ENCODE results near the gene ZIC5. TPM values are rescaled to one million over a fixed set of nuclear protein-coding genes. Genes with fewer than 3 reads are reported as not detected.

ZIC5 gene
- total and polyA plus RNA-seq, 2 of the 13 experiments (the other 11 are each of a cell fraction or from before 2014, with no cell fraction given): 0.02 to 0.07 TPM

DNA sequence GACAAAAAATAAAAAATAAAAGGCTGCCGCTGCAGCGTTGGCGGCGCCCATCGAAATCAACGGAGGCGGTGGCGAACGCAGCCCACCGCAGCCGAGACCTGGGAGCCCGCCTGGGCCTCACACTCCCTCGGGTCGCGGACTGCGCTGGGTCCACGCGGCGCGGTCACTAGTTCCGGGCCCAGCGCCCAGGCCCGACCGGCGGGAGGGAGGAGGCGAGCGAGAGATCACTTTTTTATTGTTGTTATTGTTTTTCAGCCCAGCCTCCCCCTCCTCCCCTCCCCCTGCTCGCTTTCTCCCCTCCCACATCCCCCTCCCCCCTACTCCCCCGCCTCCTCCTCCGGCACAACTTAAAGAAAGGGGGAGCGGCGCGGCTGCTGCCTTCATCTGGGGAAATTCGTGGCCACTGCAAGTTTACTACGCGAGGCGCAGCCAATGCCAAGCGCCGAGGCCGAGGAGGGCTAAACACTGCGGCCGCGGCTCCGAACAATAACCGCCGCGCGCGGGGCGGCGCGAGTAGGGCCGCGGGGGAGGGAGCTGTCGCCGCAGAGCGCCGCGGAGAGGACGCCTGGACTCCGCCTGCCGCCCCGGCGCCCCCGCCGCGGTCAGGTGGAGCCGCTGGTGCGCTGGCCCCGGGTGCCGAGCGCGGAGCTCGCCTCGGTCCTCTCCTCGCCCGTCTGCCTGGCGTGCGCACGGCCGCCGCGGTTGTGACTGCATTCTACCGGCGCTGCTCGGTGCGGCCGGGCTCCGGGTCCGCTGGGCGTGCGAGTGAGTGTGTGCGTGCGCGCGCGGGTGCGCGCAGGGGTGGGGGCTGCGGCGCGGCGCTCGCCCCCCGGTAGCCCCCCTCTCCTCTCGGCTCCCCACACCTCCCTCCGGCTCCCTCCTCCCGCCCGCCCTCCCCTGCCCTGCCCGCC, 9.5 kb upstream of the ZIC5 start:
- Histone ChIP-seq H4K20me1 (ENCODE audit: insufficient read depth, low read length) (no peaks in the 10 kb centered on the region), H3K4me1 (ENCODE audit: insufficient read depth, low read length) (peaks cover 38% of the 10 kb centered on the region), H3K9me3 (ENCODE audit: low read length) (no peaks in the 10 kb centered on the region), H3K9ac (ENCODE audit: insufficient read depth, low read depth, low read length) (no peak overlapping the region), H3K27ac (ENCODE audit: extremely low read length, insufficient read depth, low read length) (no peak overlapping the region), H3K4me2 (ENCODE audit: low read depth, low read length) (peak overlapping the region; percentile 84), H3K4me3 (replicated peaks in 1 of 3; ENCODE audit: insufficient read depth in 1 of 3, low read depth in 2 of 3, low read length in 3 of 3) (peak overlapping the region; percentile 47 to 73 (median 48); a peak in 5 of 6 replicates), H3K36me3 (replicated peaks in 1 of 2; ENCODE audit: control insufficient read depth in 1 of 2, insufficient read depth in 2 of 2, low read length in 2 of 2) (no peaks in the 10 kb centered on the region), H3K27me3 (ENCODE audit: control insufficient read depth in 1 of 2, insufficient read depth in 2 of 2, low read length in 2 of 2) (peaks cover 7 to 67% of the 10 kb centered on the region in 2 experiments; a peak in 4 of 5 replicates), H3K79me2 (ENCODE audit: insufficient read depth, low read length) (no peaks in the 10 kb centered on the region), H2AFZ (ENCODE audit: low read length) (no peak overlapping the region)
- no TSS peak for BruUV-seq (replicated peaks)
- ChIA-PET POLR2A (interaction anchor here (0.6 kb wide), 1 partner anchor 56 kb away, joined by 3 read pairs; no protein-coding TSS in a partner anchor), CTCF (ENCODE audit: low intra/inter-chr PET ratio, low total read pairs) (no interaction called here)
- in situ Hi-C loops (cut with HindIII; ENCODE audit: extremely low pct_ligation_motif_present, low pct_unique_long_range_greater_than_20kb): loop anchor here (10.0 kb wide), 1 partner anchor 254 kb away; no protein-coding TSS in a partner anchor
- intact Hi-C loops (cut with micrococcal nuclease; ENCODE audit: unreplicated experiment): loop anchor here (10.0 kb wide), 1 partner anchor 534 kb away; no protein-coding TSS in a partner anchor
- FAIRE-seq: no peak
- DNase-seq (ENCODE audit: low spot score): no peak
- ATAC-seq: peak; percentile 48
- WGBS (ENCODE audit: low lambda C conversion rate): 2% methylated on average over 36 of the region's 110 CpGs
- TF ChIP-seq, protein P1, sequence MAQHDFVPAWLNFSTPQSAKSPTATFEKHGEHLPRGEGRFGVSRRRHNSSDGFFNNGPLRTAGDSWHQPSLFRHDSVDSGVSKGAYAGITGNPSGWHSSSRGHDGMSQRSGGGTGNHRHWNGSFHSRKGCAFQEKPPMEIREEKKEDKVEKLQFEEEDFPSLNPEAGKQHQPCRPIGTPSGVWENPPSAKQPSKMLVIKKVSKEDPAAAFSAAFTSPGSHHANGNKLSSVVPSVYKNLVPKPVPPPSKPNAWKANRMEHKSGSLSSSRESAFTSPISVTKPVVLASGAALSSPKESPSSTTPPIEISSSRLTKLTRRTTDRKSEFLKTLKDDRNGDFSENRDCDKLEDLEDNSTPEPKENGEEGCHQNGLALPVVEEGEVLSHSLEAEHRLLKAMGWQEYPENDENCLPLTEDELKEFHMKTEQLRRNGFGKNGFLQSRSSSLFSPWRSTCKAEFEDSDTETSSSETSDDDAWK (CRISPR knock-in tag; IDR thresholded peaks at IDR 0.05): no peak
- TF ChIP-seq, protein P2, sequence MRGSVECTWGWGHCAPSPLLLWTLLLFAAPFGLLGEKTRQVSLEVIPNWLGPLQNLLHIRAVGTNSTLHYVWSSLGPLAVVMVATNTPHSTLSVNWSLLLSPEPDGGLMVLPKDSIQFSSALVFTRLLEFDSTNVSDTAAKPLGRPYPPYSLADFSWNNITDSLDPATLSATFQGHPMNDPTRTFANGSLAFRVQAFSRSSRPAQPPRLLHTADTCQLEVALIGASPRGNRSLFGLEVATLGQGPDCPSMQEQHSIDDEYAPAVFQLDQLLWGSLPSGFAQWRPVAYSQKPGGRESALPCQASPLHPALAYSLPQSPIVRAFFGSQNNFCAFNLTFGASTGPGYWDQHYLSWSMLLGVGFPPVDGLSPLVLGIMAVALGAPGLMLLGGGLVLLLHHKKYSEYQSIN (CRISPR knock-in tag; IDR thresholded peaks at IDR 0.05; ENCODE audit: borderline replicate concordance): no peak
- TF ChIP-seq SP2 (CRISPR knock-in tag; IDR thresholded peaks at IDR 0.05) (no peak), DR1 (CRISPR knock-in tag; IDR thresholded peaks at IDR 0.05) (no peak), ERF (CRISPR knock-in tag; IDR thresholded peaks at IDR 0.05) (no peak), SMYD3 (CRISPR knock-in tag; IDR thresholded peaks at IDR 0.05) (no peak), KAT7 (CRISPR knock-in tag; IDR thresholded peaks at IDR 0.05; ENCODE audit: borderline replicate concordance) (no peak), FOSL2 (CRISPR knock-in tag; IDR thresholded peaks at IDR 0.05) (no peak), ZKSCAN1 (IDR thresholded peaks at IDR 0.05; ENCODE audit: low read length) (no peak), MLLT10 (CRISPR knock-in tag; IDR thresholded peaks at IDR 0.05) (no peak), DMAP1 (CRISPR knock-in tag; IDR thresholded peaks at IDR 0.05) (0 out of 2 replicates have a peak, but pooled peaks have one; percentile 13), ZNF616 (CRISPR knock-in tag; IDR thresholded peaks at IDR 0.05; ENCODE audit: low read depth) (no peak), MAZ (IDR thresholded peaks at IDR 0.05; ENCODE audit: borderline replicate concordance, low read depth, low read length) (no peak), MAZ (CRISPR knock-in tag; IDR thresholded peaks at IDR 0.05; ENCODE audit: low read depth) (peak; percentile 4; the same call in 1 of the 2 replicates), ATAD3A (CRISPR knock-in tag; IDR thresholded peaks at IDR 0.05) (no peak)
- TF ChIP-seq, protein P3, sequence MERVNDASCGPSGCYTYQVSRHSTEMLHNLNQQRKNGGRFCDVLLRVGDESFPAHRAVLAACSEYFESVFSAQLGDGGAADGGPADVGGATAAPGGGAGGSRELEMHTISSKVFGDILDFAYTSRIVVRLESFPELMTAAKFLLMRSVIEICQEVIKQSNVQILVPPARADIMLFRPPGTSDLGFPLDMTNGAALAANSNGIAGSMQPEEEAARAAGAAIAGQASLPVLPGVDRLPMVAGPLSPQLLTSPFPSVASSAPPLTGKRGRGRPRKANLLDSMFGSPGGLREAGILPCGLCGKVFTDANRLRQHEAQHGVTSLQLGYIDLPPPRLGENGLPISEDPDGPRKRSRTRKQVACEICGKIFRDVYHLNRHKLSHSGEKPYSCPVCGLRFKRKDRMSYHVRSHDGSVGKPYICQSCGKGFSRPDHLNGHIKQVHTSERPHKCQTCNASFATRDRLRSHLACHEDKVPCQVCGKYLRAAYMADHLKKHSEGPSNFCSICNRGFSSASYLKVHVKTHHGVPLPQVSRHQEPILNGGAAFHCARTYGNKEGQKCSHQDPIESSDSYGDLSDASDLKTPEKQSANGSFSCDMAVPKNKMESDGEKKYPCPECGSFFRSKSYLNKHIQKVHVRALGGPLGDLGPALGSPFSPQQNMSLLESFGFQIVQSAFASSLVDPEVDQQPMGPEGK (CRISPR knock-in tag; IDR thresholded peaks at IDR 0.05): peak; percentile 45; the same call in 1 of the 2 replicates
- TF ChIP-seq, protein P4, sequence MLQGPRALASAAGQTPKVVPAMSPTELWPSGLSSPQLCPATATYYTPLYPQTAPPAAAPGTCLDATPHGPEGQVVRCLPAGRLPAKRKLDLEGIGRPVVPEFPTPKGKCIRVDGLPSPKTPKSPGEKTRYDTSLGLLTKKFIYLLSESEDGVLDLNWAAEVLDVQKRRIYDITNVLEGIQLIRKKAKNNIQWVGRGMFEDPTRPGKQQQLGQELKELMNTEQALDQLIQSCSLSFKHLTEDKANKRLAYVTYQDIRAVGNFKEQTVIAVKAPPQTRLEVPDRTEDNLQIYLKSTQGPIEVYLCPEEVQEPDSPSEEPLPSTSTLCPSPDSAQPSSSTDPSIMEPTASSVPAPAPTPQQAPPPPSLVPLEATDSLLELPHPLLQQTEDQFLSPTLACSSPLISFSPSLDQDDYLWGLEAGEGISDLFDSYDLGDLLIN (CRISPR knock-in tag; IDR thresholded peaks at IDR 0.05; ENCODE audit: borderline replicate concordance): no peak
- TF ChIP-seq, protein P5, sequence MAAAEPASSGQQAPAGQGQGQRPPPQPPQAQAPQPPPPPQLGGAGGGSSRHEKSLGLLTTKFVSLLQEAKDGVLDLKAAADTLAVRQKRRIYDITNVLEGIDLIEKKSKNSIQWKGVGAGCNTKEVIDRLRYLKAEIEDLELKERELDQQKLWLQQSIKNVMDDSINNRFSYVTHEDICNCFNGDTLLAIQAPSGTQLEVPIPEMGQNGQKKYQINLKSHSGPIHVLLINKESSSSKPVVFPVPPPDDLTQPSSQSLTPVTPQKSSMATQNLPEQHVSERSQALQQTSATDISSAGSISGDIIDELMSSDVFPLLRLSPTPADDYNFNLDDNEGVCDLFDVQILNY (CRISPR knock-in tag; conservative IDR thresholded peaks at IDR 0.05): no peak
